Endodermal cell (in vitro differentiated cells): ENCODE results near the gene LOXL3. TPM values are rescaled to one million over a fixed set of nuclear protein-coding genes. Genes with fewer than 3 reads are reported as not detected.
"Not testable (repeated sequence)": the region's sequence is repeated elsewhere in the genome, so short reads cannot be mapped to it uniquely, and the experiment has no call there.

Experiments used
- DNase-seq: peaks from one replicate; pipeline ENCODE4 v3.0.0-alpha.2; 2017
- H3K27ac ChIP-seq: 2 replicates; pipeline ENCODE4 v1.5.1; 2013; ENCODE audit warnings: mild to moderate bottlenecking, low read depth, low read length, moderate library complexity
- H3K27me3 ChIP-seq: 2 replicates; pipeline ENCODE4 v1.6.1; 2013; ENCODE audit warnings: mild to moderate bottlenecking, low read length, moderate library complexity; ENCODE audit not compliant: insufficient read depth, control insufficient read depth, poor library complexity, severe bottlenecking
- H3K36me3 ChIP-seq: 2 replicates; pipeline ENCODE4 v1.7.0; 2013; ENCODE audit warnings: mild to moderate bottlenecking, low read length, moderate library complexity; ENCODE audit not compliant: control insufficient read depth, insufficient read depth
- H3K4me1 ChIP-seq: one replicate; pipeline ENCODE4 v1.7.0; 2013; ENCODE audit warnings: low read length; ENCODE audit not compliant: control insufficient read depth, insufficient read depth
- H3K4me3 ChIP-seq: 2 replicates; pipeline ENCODE4 v1.5.1; 2013; ENCODE audit warnings: mild to moderate bottlenecking, low read length, moderate library complexity
- H3K9ac ChIP-seq: 2 replicates; pipeline ENCODE4 v1.6.1; 2013; ENCODE audit warnings: mild to moderate bottlenecking, low read length, moderate library complexity; ENCODE audit not compliant: poor library complexity, severe bottlenecking; ENCODE audit errors: extremely low read depth
- H3K9me3 ChIP-seq: 2 replicates; pipeline ENCODE4 v1.6.1; 2013; ENCODE audit warnings: mild to moderate bottlenecking, low read length, moderate library complexity; ENCODE audit not compliant: control insufficient read depth
- H3K27ac Mint-ChIP-seq: 2 replicates; pipeline ENCODE4 v1.8.0; 2020; ENCODE audit warnings: mixed read lengths
- H3K27me3 Mint-ChIP-seq: 2 replicates; pipeline ENCODE4 v1.8.0; 2021; ENCODE audit warnings: mild to moderate bottlenecking, mixed read lengths; ENCODE audit not compliant: insufficient read depth
- H3K36me3 Mint-ChIP-seq: 2 replicates; pipeline ENCODE4 v1.8.0; 2020; ENCODE audit warnings: low read depth, mixed read lengths
- H3K4me1 Mint-ChIP-seq: 2 replicates; pipeline ENCODE4 v1.8.0; 2020; ENCODE audit warnings: mixed read lengths
- H3K4me3 Mint-ChIP-seq: 2 replicates; pipeline ENCODE4 v1.8.0; 2020; ENCODE audit warnings: mild to moderate bottlenecking, moderate library complexity, mixed read lengths
- H3K9me3 Mint-ChIP-seq: 2 replicates; pipeline ENCODE4 v1.8.0; 2020; ENCODE audit warnings: mild to moderate bottlenecking, mixed read lengths
- WGBS, 2 experiments: methylation state at CpG; one replicate each; pipeline versions ENCODE4 v1.1.5 to v1.1.7; 2013; ENCODE audit warnings: missing lambda C conversion rate in 2 of 2, mixed read lengths in 1 of 2; ENCODE audit not compliant: insufficient coverage in 1 of 2, insufficient read length in 1 of 2; 5-methylcytosine and 5-hydroxymethylcytosine counted together
- total RNA-seq, 2 donors: library from RNA; stranded (reverse); fragmentation: NEBNext Ultra II Directional in 1 of 2; extraction: Animal tissue kit (Norgen Biotek cat#: 25700) in 1 of 2; gene quantifications; 2 replicates in 1 of 2; 3 replicates in 1 of 2; pipeline ENCODE4 v1.2.1, GENCODE V29; 2021
- TF ChIP-seq, protein P1 (sequence below): fragments of 200-600 bp; sonication (generic); conservative IDR thresholded peaks from 2 replicates; pipeline ENCODE4 v1.5.0; 2021; ENCODE audit warnings: antibody characterized with exemption, mild to moderate bottlenecking

LOXL3 gene
- total RNA-seq, 2 donors from 2014 or later, result 5.4 to 7.6 TPM

DNA sequence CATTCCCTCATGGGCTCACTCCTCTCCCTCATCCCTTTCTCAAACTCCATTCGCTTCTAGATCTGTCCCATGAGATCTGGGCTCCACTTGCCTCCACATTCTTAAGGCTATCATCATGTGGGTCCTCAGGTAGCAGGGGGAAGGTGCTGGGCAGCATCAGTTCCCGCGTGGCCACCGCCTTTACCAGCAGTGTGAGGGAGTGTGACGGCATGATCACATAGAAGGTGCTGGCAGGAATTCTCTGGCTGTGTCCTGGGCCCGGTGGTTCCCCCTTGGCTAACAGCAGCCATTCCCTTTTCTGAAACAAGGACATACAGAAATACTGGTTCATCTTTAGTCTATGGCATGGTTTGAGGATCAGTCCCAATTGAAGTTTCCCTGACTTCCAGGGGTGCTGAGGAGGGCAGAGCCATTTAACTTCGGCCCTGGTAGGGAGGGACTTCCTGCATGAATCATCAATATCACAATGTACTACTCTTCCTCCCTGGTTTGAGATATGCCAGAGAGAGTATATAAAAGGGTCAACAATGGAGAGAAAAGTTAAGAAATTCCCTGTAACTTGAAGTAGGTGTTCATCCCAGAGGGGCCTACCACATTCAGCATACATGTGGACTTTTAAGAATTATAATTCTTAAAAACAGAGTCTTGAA, 8.5 kb upstream of the LOXL3 start:
- Histone ChIP-seq H3K4me3 (no peak overlapping the region), H3K27ac (no peak overlapping the region), H3K36me3 (no peaks in the 10 kb centered on the region), H3K27me3 (peaks cover 18% of the 10 kb centered on the region), H3K9me3 (no peaks in the 10 kb centered on the region), H3K4me1 (no peaks in the 10 kb centered on the region), H3K9ac (no peak overlapping the region)
- peaks cover 9% of the 10 kb centered on the region for H3K4me1 Mint-ChIP-seq
- peak; percentile 35 for DNase-seq
- WGBS, 2 experiments, result 90% methylated on average over 5 to 7 of the region's 7 CpGs
- peaks cover 31% of the 10 kb centered on the region for H3K27me3 Mint-ChIP-seq
- no peaks in the 10 kb centered on the region for H3K9me3 Mint-ChIP-seq
- no peak overlapping the region for H3K4me3 Mint-ChIP-seq
- H3K36me3 Mint-ChIP-seq, result no peaks in the 10 kb centered on the region
- H3K27ac Mint-ChIP-seq, result no peak overlapping the region
- TF ChIP-seq, protein P1, sequence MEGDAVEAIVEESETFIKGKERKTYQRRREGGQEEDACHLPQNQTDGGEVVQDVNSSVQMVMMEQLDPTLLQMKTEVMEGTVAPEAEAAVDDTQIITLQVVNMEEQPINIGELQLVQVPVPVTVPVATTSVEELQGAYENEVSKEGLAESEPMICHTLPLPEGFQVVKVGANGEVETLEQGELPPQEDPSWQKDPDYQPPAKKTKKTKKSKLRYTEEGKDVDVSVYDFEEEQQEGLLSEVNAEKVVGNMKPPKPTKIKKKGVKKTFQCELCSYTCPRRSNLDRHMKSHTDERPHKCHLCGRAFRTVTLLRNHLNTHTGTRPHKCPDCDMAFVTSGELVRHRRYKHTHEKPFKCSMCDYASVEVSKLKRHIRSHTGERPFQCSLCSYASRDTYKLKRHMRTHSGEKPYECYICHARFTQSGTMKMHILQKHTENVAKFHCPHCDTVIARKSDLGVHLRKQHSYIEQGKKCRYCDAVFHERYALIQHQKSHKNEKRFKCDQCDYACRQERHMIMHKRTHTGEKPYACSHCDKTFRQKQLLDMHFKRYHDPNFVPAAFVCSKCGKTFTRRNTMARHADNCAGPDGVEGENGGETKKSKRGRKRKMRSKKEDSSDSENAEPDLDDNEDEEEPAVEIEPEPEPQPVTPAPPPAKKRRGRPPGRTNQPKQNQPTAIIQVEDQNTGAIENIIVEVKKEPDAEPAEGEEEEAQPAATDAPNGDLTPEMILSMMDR, result no peak

DNA sequence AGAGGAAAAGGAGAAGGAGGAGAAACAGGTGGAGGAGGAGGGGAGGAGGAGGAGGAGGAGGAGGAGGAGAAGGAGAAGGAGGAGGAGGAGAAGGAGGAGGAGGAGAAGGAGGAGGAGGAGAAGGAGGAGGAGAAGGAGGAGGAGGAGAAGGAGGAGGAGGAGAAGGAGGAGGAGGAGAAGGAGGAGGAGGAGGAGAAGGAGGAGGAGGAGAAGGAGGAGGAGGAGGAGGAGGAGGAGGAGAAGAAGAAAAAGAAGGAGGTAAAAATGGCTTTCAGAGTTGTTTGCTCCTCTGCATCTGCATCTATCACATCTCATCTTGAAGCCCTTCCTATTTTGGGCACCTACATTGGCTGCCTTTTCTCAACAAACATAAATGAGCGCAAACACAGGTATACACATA, 7.3 kb upstream of the LOXL3 start:
- H3K4me3 Mint-ChIP-seq, H3K36me3 Mint-ChIP-seq, H3K36me3 ChIP-seq, H3K9me3 ChIP-seq, H3K9me3 Mint-ChIP-seq, H3K4me3 ChIP-seq, H3K27ac Mint-ChIP-seq, H3K4me1 Mint-ChIP-seq, H3K9ac ChIP-seq, H3K27ac ChIP-seq, H3K4me1 ChIP-seq, DNase-seq: not testable (repeated sequence)
- 92% methylated on average over 1 of the region's 1 CpG; no CpG with 5 or more reads in 1 of the 2 experiments for WGBS, 2 experiments
- H3K27me3 Mint-ChIP-seq, result peaks cover 41% of the 10 kb centered on the region
- H3K27me3 ChIP-seq, result peaks cover 28% of the 10 kb centered on the region

DNA sequence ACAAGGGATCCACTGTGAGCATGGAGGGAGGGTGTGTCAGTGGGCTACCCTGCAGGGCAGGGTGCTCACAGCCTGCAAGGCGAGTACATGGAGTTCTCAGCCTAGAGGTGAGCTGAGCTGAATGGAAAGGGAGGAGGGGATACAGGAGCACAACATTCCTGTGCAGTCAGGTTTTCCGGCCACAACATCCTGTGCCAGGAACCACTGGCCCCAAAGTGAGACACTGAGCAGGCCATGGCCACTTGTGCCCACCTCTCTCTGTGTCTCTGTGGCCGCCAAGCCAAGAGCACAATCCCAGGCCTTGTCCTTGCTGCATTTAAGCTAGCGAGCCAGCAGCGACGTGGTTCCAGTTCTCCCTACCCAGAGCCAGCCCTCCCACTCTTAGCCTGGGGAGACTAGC, 6.8 kb upstream of the LOXL3 start:
- H3K4me1 Mint-ChIP-seq, result peaks cover 9% of the 10 kb centered on the region
- H3K27ac Mint-ChIP-seq, result no peak overlapping the region
- TF ChIP-seq, protein P1, result no peak
- no peaks in the 10 kb centered on the region for H3K36me3 ChIP-seq
- 79 to 100% methylated on average over 1 to 6 of the region's 6 CpGs for WGBS, 2 experiments
- H3K36me3 Mint-ChIP-seq, result peaks cover 6% of the 10 kb centered on the region
- no peak overlapping the region for H3K27ac ChIP-seq
- no peaks in the 10 kb centered on the region for H3K9me3 Mint-ChIP-seq
- no peaks in the 10 kb centered on the region for H3K9me3 ChIP-seq
- H3K4me3 Mint-ChIP-seq, result no peak overlapping the region
- DNase-seq, result peak; percentile 57
- no peak overlapping the region for H3K9ac ChIP-seq
- H3K27me3 ChIP-seq, result peaks cover 29% of the 10 kb centered on the region
- no peak overlapping the region for H3K4me3 ChIP-seq
- no peaks in the 10 kb centered on the region for H3K4me1 ChIP-seq
- H3K27me3 Mint-ChIP-seq, result peaks cover 45% of the 10 kb centered on the region

DNA sequence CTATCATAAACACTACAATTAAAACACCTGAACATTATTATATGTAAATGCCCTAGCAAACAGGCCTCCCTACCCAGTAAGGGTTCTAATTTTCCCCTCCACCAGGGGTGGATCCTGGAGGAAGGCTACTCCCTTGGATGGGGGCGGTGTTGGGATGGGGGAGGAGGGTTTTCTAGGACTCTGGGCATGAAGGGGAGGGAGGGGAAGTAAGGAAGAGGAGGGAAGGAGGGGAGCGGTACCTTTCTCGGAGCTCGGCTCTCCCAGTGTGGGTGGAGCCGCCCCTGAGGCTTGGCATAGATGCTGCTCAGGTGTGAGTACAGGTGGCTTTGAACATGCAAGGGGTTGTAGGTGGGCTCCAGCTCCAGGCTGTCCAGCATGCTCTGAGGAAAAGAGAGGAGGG, 6.2 kb upstream of the LOXL3 start:
- Histone ChIP-seq H3K4me3 (no peak overlapping the region), H3K27ac (no peak overlapping the region), H3K36me3 (no peaks in the 10 kb centered on the region), H3K9me3 (no peaks in the 10 kb centered on the region), H3K4me1 (no peaks in the 10 kb centered on the region), H3K9ac (no peak overlapping the region), H3K27me3 (peaks cover 36% of the 10 kb centered on the region)
- Mint-ChIP-seq H3K4me1 (peaks cover 9% of the 10 kb centered on the region), H3K4me3 (no peak overlapping the region), H3K27ac (no peak overlapping the region), H3K9me3 (no peaks in the 10 kb centered on the region), H3K27me3 (peaks cover 52% of the 10 kb centered on the region), H3K36me3 (peaks cover 6% of the 10 kb centered on the region)
- 48 to 52% methylated on average over 4 to 5 of the region's 5 CpGs for WGBS, 2 experiments
- TF ChIP-seq, protein P1, result no peak
- DNase-seq, result peak; percentile 61
